SU-DHL-6 (cell line): ENCODE data around the gene CBFB.

Experiments
- H2AFZ ChIP-seq: fragments of 200-600 bp; sonication (generic); 2 replicates; pipeline ENCODE4 v1.6.1; 2014; ENCODE audit warnings: low read depth, mild to moderate bottlenecking, moderate library complexity, mixed read lengths, antibody characterized with exemption, low read length; ENCODE audit not compliant: severe bottlenecking
- H3F3A ChIP-seq: fragments of 200-600 bp; shearing (Covaris generic); 2 replicates; pipeline ENCODE4 v1.6.0; 2016; ENCODE audit warnings: antibody characterized with exemption, mild to moderate bottlenecking; ENCODE audit not compliant: insufficient read depth
- H3K27ac ChIP-seq: fragments of 200-600 bp; sonication (generic); 2 replicates; pipeline ENCODE4 v1.5.1; 2016; ENCODE audit warnings: low read depth, mild to moderate bottlenecking, low read length, moderate library complexity, mixed read lengths
- H3K27me3 ChIP-seq: fragments of 200-600 bp; sonication (generic), shearing (Covaris generic); 2 replicates; pipeline ENCODE4 v1.6.0; 2014; ENCODE audit warnings: mild to moderate bottlenecking, low read length
- H3K36me3 ChIP-seq: fragments of 200-600 bp; sonication (generic); 2 replicates; pipeline ENCODE4 v1.6.1; 2014; ENCODE audit warnings: mild to moderate bottlenecking, low read length, mixed read lengths
- H3K4me2 ChIP-seq: fragments of 300-600, 200-600 bp; shearing (Covaris generic), sonication (generic); 2 replicates; pipeline ENCODE4 v1.6.0; 2014; ENCODE audit warnings: low read length, low read depth, mild to moderate bottlenecking; ENCODE audit not compliant: poor library complexity, severe bottlenecking
- H3K4me3 ChIP-seq: fragments of 200-600 bp; sonication (generic); 2 replicates; pipeline ENCODE4 v1.5.1; 2014; ENCODE audit warnings: antibody characterized with exemption, low read length, mild to moderate bottlenecking, mixed read lengths; ENCODE audit not compliant: insufficient read depth, poor library complexity, severe bottlenecking
- H3K79me2 ChIP-seq: fragments of 200-600 bp; sonication (generic); 2 replicates; pipeline ENCODE4 v1.6.1; 2014; ENCODE audit warnings: mild to moderate bottlenecking, low read length, moderate library complexity; ENCODE audit not compliant: insufficient read depth
- H3K9ac ChIP-seq: fragments of 200-600 bp; sonication (generic); 2 replicates; pipeline ENCODE4 v1.7.0; 2014; ENCODE audit warnings: mild to moderate bottlenecking, low read length
- H3K9me2 ChIP-seq: fragments of 200-600 bp; sonication (generic); replicated peaks from 2 replicates; pipeline ENCODE4 v1.6.1; 2014; ENCODE audit warnings: low read length; ENCODE audit not compliant: insufficient read depth
- H3K9me3 ChIP-seq: fragments of 200-600 bp; sonication (generic); 2 replicates; pipeline ENCODE4 v1.6.1; 2014; ENCODE audit warnings: low read length, mixed read lengths; ENCODE audit not compliant: insufficient read depth
- H4K20me1 ChIP-seq: fragments of 200-600 bp; sonication (generic); 2 replicates; pipeline ENCODE4 v1.6.1; 2014; ENCODE audit warnings: low read depth, mild to moderate bottlenecking, antibody characterized with exemption, low read length, moderate library complexity, mixed read lengths
- CTCF ChIP-seq: fragments of 200-600 bp; sonication (generic); IDR thresholded peaks from one replicate; pipeline ENCODE4 v1.5.1; 2017; ENCODE audit warnings: antibody characterized with exemption, mild to moderate bottlenecking, low read length, moderate library complexity; ENCODE audit not compliant: insufficient read depth, poor library complexity, severe bottlenecking
- EZH2phosphoT487 ChIP-seq: fragments of 200-600 bp; sonication (generic), shearing (Covaris generic); conservative IDR thresholded peaks from 2 replicates; pipeline ENCODE4 v1.6.1; 2018; ENCODE audit warnings: mild to moderate bottlenecking, antibody characterized with exemption, low read length, moderate library complexity, mixed read lengths

CBFB gene

DNA sequence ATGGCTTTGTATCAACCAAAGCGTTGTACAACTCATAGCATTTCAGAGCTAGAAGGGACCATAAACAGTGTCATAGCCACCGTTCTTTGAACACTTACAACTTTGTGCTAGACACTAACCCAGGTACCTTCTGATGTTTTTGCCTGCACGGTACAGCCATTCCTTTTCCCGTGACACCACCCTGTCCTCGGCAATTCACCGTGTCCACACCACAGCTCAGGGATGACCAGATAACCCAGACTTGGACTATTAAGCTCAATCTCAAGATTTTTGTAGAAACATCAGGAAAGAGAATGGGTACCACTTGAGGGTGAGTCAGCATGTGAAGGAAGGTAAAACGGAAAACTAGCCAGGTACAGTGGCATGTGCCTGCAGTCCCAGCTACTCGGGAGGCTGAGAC is 9.8 kb upstream of the CBFB start:
- no peaks in the 10 kb centered on the region for H4K20me1 ChIP-seq
- no peak overlapping the region for H3K9ac ChIP-seq
- H3K36me3 ChIP-seq = no peaks in the 10 kb centered on the region
- H3K79me2 ChIP-seq = no peaks in the 10 kb centered on the region
- H3K27me3 ChIP-seq = no peaks in the 10 kb centered on the region
- H3K27ac ChIP-seq = no peak overlapping the region
- TF ChIP-seq CTCF = no peak
- TF ChIP-seq EZH2phosphoT487 = no peak
- H3K4me2 ChIP-seq = no peak overlapping the region
- H2AFZ ChIP-seq = no peak overlapping the region
- H3K9me2 ChIP-seq = no peaks in the 10 kb centered on the region
- no peak overlapping the region for H3K4me3 ChIP-seq
- H3K9me3 ChIP-seq = no peaks in the 10 kb centered on the region
- no peaks in the 10 kb centered on the region for H3F3A ChIP-seq

- H3K4me3 ChIP-seq = no peak overlapping the region
- H3K27ac ChIP-seq = no peak overlapping the region
- no peaks in the 10 kb centered on the region for H3K36me3 ChIP-seq
- no peak overlapping the region for H3K4me2 ChIP-seq
- no peak overlapping the region for H2AFZ ChIP-seq
- H3F3A ChIP-seq = no peaks in the 10 kb centered on the region
- TF ChIP-seq CTCF (no peak), EZH2phosphoT487 (no peak)
- no peaks in the 10 kb centered on the region for H3K9me3 ChIP-seq
- H3K9me2 ChIP-seq = no peaks in the 10 kb centered on the region
- no peaks in the 10 kb centered on the region for H3K27me3 ChIP-seq
- no peak overlapping the region for H3K9ac ChIP-seq
- no peaks in the 10 kb centered on the region for H4K20me1 ChIP-seq
- H3K79me2 ChIP-seq = no peaks in the 10 kb centered on the region
These were observed 7.6 kb upstream of the CBFB start for GRCh38 chr16:67021321-67021720.

DNA sequence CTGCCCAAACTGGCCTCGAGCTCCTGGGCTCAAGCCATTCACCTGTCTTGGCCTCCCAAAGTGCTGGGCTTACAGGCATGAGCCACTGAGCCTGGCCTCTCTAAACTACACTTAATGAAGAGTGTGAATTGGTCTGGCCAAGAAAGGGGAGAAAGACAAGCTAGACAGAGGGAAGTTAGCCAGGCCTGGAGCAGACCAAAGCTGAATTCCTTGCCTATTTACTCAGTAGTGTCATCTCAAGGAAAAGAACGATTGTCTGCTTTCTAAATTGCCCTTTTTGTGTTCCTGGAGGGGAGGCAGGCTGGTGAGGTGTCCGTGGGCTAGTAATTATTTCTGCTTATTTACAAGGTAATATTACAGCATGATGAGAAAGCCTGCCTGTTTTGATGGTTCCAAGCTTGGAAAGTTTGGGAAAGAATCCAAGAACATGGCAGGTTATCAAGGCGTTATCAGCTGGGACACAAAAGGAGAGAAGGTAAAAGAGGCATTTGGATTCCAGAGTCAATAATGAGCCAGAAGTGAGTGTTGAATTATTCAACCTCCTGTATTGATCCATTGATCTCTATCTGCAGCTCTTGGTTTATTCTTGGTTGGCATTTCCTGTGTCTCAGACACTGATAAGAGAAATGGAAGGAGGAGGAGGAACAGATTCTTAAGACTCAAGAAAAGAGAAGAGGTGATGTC is 6.3 kb upstream of the CBFB start:
- Histone ChIP-seq H2AFZ (no peak overlapping the region), H3K9me2 (no peaks in the 10 kb centered on the region), H3K9me3 (no peaks in the 10 kb centered on the region), H3K4me2 (no peak overlapping the region), H4K20me1 (no peaks in the 10 kb centered on the region), H3K4me3 (no peak overlapping the region), H3K9ac (no peak overlapping the region), H3K79me2 (no peaks in the 10 kb centered on the region), H3K36me3 (no peaks in the 10 kb centered on the region), H3K27ac (no peak overlapping the region), H3F3A (no peaks in the 10 kb centered on the region; the same call in 1 of the 2 replicates), H3K27me3 (no peaks in the 10 kb centered on the region)
- no peak for TF ChIP-seq CTCF
- no peak for TF ChIP-seq EZH2phosphoT487
